HepG2 (cell line): ENCODE data around the gene PERP. TPM values are rescaled to one million over a fixed set of nuclear protein-coding genes. Genes with fewer than 3 reads are reported as not detected.

Source experiments
- CBX2 ChIP-seq, 2 experiments: fragments of 200-600 bp in 1 of 2; sonication (generic); formaldehyde crosslinking in 1 of 2; IDR thresholded peaks; 2 replicates each; pipeline versions ENCODE4 v1.7.0 to v1.8.1; 2018 to 2022; ENCODE audit warnings: low read depth in 2 of 2, low read length in 1 of 2, mild to moderate bottlenecking in 1 of 2, missing genetic modification reagents in 1 of 2
- ELF1 ChIP-seq: sonication (generic); formaldehyde crosslinking; IDR thresholded peaks from 2 replicates; pipeline ENCODE4 v1.4.0; 2020; ENCODE audit warnings: missing genetic modification reagents
- ELF3 ChIP-seq: IDR thresholded peaks from 2 replicates; pipeline ENCODE4 v1.6.1; 2016; ENCODE audit warnings: missing genetic modification reagents, missing compliant biosample characterization
- ESRRA ChIP-seq: sonication (generic); formaldehyde crosslinking; IDR thresholded peaks from 2 replicates; pipeline ENCODE4 v1.5.1; 2020; ENCODE audit warnings: mild to moderate bottlenecking, low read depth, missing genetic modification reagents
- GATAD2A ChIP-seq: IDR thresholded peaks from 2 replicates; pipeline ENCODE4 v1.6.1; 2016
- HNF4A ChIP-seq: sonication (generic); formaldehyde crosslinking; IDR thresholded peaks from 2 replicates; pipeline ENCODE4 v1.4.0; 2020; ENCODE audit warnings: missing genetic modification reagents
- KLF16 ChIP-seq, 2 experiments: sonication (generic) in 1 of 2; formaldehyde crosslinking in 1 of 2; IDR thresholded peaks; 2 replicates each; pipeline versions ENCODE4 v1.6.1 to v1.8.0; 2016 to 2023; ENCODE audit warnings: missing genetic modification reagents in 2 of 2, missing compliant biosample characterization in 1 of 2
- KLF6 ChIP-seq: IDR thresholded peaks from 2 replicates; pipeline ENCODE4 v1.8.0; 2016; ENCODE audit warnings: missing biosample characterization, missing genetic modification reagents
- MAFF ChIP-seq: IDR thresholded peaks from 2 replicates; pipeline ENCODE4 v1.6.1; 2011; ENCODE audit warnings: low read depth, low read length, improper control_type of control experiment
- MED1 ChIP-seq: sonication (generic); formaldehyde crosslinking; IDR thresholded peaks from 2 replicates; pipeline ENCODE4 v1.4.0; 2020; ENCODE audit warnings: missing genetic modification reagents
- MED13 ChIP-seq: sonication (generic); formaldehyde crosslinking; IDR thresholded peaks from 2 replicates; pipeline ENCODE4 v1.5.0; 2020; ENCODE audit warnings: missing genetic modification reagents
- MIER2 ChIP-seq: IDR thresholded peaks from 2 replicates; pipeline ENCODE4 v1.6.1; 2016; ENCODE audit warnings: missing biosample characterization, missing genetic modification reagents
- POLR2A ChIP-seq, 2 experiments: IDR thresholded peaks; 2 replicates each; pipeline ENCODE4 v1.6.1; 2011; ENCODE audit warnings: low read depth in 2 of 2, low read length in 2 of 2, mild to moderate bottlenecking in 1 of 2, moderate library complexity in 1 of 2; ENCODE audit not compliant: insufficient read depth in 1 of 2
- PPARG ChIP-seq: conservative IDR thresholded peaks from 2 replicates; pipeline ENCODE4 v1.6.1; 2016; ENCODE audit warnings: missing biosample characterization, missing genetic modification reagents
- RAD51 ChIP-seq: fragments of 450-650 bp; IDR thresholded peaks from 2 replicates; pipeline ENCODE4 v1.6.1; 2016; ENCODE audit warnings: borderline replicate concordance
- RELA ChIP-seq: sonication (generic); formaldehyde crosslinking; IDR thresholded peaks from 2 replicates; pipeline ENCODE4 v1.4.0; 2020; ENCODE audit warnings: missing genetic modification reagents
- SAP130 ChIP-seq: IDR thresholded peaks from 2 replicates; pipeline ENCODE4 v1.6.1; 2016; ENCODE audit warnings: low read depth
- SMAD3 ChIP-seq: sonication (generic); formaldehyde crosslinking; IDR thresholded peaks from 2 replicates; pipeline ENCODE4 v1.4.0; 2020; ENCODE audit warnings: missing genetic modification reagents
- SMC3 ChIP-seq: IDR thresholded peaks from 2 replicates; pipeline ENCODE4 v1.6.1; 2011; ENCODE audit warnings: low read length, improper control_type of control experiment
- YEATS2 ChIP-seq: sonication (generic); formaldehyde crosslinking; IDR thresholded peaks from 2 replicates; pipeline ENCODE4 v1.4.0; 2020; ENCODE audit warnings: missing genetic modification reagents, borderline replicate concordance
- YEATS4 ChIP-seq: sonication (generic); formaldehyde crosslinking; IDR thresholded peaks from 2 replicates; pipeline ENCODE4 v1.4.0; 2020; ENCODE audit warnings: missing genetic modification reagents, borderline replicate concordance
- ZBTB3 ChIP-seq: sonication (generic); formaldehyde crosslinking; IDR thresholded peaks from 2 replicates; pipeline ENCODE4 v1.4.0; 2020; ENCODE audit warnings: low read depth, mild to moderate bottlenecking, moderate library complexity, missing genetic modification reagents, borderline replicate concordance
- ZFP1 ChIP-seq: IDR thresholded peaks from 2 replicates; pipeline ENCODE4 v1.6.1; 2016
- ZNF205 ChIP-seq: IDR thresholded peaks from 2 replicates; pipeline ENCODE4 v1.6.1; 2018; ENCODE audit warnings: missing biosample characterization, missing genetic modification reagents
- ZNF333 ChIP-seq: sonication (generic); formaldehyde crosslinking; IDR thresholded peaks from 2 replicates; pipeline ENCODE4 v1.4.0; 2020; ENCODE audit warnings: mild to moderate bottlenecking, missing genetic modification reagents, borderline replicate concordance
- ZNF430 ChIP-seq: sonication (generic); formaldehyde crosslinking; IDR thresholded peaks from 2 replicates; pipeline ENCODE4 v1.9.0; 2021; ENCODE audit warnings: mild to moderate bottlenecking, missing genetic modification reagents
- ZNF558 ChIP-seq: sonication (generic); formaldehyde crosslinking; IDR thresholded peaks from 2 replicates; pipeline ENCODE4 v1.9.0; 2022; ENCODE audit warnings: mild to moderate bottlenecking, missing genetic modification reagents, borderline replicate concordance
- ZNF788 ChIP-seq: sonication (generic); formaldehyde crosslinking; IDR thresholded peaks from 2 replicates; pipeline ENCODE4 v1.5.0; 2020; ENCODE audit warnings: mild to moderate bottlenecking, missing genetic modification reagents, borderline replicate concordance
- ZNF879 ChIP-seq: sonication (generic); formaldehyde crosslinking; IDR thresholded peaks from 2 replicates; pipeline ENCODE4 v1.8.1; 2023; ENCODE audit warnings: missing genetic modification reagents
- polyA plus RNA-seq, 8 experiments: library from polyadenylated mRNA; depleted of rRNA in 3 of 8; stranded (reverse) in 7 of 8; unstranded in 1 of 8; fragments of >200 nt; fragmentation: Illumina TruSeq in 4 of 8; extraction: Trizol in 4 of 8; gene quantifications; 2 replicates each; pipeline versions ENCODE4 v1.2.1 to v1.2.3, GENCODE V29; 2011 to 2016; ENCODE audit warnings: low read depth in 4 of 8, missing spikeins in 1 of 8, mixed read lengths in 1 of 8; ENCODE audit not compliant: insufficient read depth in 1 of 8
- total RNA-seq, 5 experiments: library from RNA; depleted of rRNA; stranded (reverse); fragments of >200 nt; fragmentation: Illumina TruSeq; extraction: Trizol; gene quantifications; 2 replicates each; pipeline ENCODE4 v1.2.3, GENCODE V29; 2016; ENCODE audit warnings: low read depth in 1 of 5
- TF ChIP-seq, protein P1 (sequence below): IDR thresholded peaks from 2 replicates; pipeline ENCODE4 v1.6.1; 2016; ENCODE audit warnings: mild to moderate bottlenecking, missing biosample characterization, missing genetic modification reagents
- TF ChIP-seq, protein P2 (sequence below): sonication (generic); formaldehyde crosslinking; IDR thresholded peaks from 2 replicates; pipeline ENCODE4 v1.8.1; 2023; ENCODE audit warnings: mild to moderate bottlenecking, missing genetic modification reagents
- TF ChIP-seq, protein P3 (sequence below): sonication (generic); formaldehyde crosslinking; IDR thresholded peaks from 2 replicates; pipeline ENCODE4 v1.4.0; 2020; ENCODE audit warnings: mild to moderate bottlenecking, missing genetic modification reagents

Gene PERP
- total and polyA plus RNA-seq, 2 of the 13 experiments (the other 11 are each of a cell fraction or from before 2014, with no cell fraction given): 26.0 to 53.0 TPM

DNA sequence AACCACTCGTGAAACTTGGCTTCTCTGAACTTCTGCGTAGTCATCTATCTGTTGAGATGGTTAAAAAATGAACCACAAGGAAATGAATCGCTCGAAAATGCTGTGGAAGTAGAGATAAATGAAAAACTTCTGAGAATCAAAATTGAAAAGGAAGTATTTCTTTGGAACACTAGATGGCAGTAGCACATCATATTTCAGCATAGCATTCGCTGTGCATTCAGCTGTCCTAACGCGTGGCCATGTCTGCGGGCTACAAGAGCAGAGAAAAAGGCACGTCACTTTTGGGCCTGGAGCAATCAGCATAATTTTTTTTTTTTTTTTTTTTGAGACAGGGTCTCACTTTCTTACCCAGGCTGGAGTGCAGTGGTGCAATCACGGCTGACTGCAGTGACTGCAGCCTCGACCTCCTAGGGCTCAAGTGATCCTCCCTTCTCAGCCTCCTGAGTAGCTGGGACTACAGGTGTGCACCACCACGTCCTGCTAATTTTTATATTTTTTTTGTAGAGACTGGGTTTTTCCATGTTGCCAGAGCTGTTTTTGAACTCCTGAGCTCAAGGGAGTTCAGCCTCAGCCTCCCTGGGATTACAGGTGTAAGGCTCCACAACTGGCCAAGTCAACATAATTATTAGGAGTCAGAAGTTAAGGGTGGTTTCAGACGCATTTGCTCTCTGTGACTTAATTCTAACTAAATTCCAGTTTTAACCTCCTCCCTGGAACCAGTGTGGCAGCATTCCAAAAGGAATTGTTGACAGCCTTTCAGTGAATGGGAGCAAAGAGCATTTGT is 8.8 kb upstream of the PERP start (continued):
- TF ChIP-seq PPARG (CRISPR knock-in tag) (peak; percentile 24; the same call in 1 of the 2 replicates), SAP130 (peak; percentile 48; the same call in 1 of the 2 replicates), ZFP1 (0 out of 2 replicates have a peak, but pooled peaks have one; percentile 6), RELA (CRISPR knock-in tag) (no peak), CBX2 (IDR thresholded peaks at IDR 0.05; ENCODE audit: low read depth, low read length) (no peak), CBX2 (CRISPR knock-in tag; IDR thresholded peaks at IDR 0.05; ENCODE audit: low read depth) (0 out of 2 replicates have a peak, but pooled peaks have one; percentile 33), MAFF (0 out of 2 replicates have a peak, but pooled peaks have one; percentile 0), MIER2 (0 out of 2 replicates have a peak, but pooled peaks have one; percentile 39), POLR2A (IDR thresholded peaks at IDR 0.05; ENCODE audit: insufficient read depth in 1 of 2, low read depth in 2 of 2, low read length in 2 of 2) (no peak), ZNF788 (CRISPR knock-in tag) (no peak), RAD51 (no peak), KLF6 (0 out of 2 replicates have a peak, but pooled peaks have one; percentile 30), YEATS4 (CRISPR knock-in tag) (no peak), KLF16 (CRISPR knock-in tag; IDR thresholded peaks at IDR 0.05) (no peak), ZNF430 (CRISPR knock-in tag) (no peak), MED1 (CRISPR knock-in tag) (0 out of 2 replicates have a peak, but pooled peaks have one; percentile 10), SMAD3 (CRISPR knock-in tag) (peak; percentile 74; the same call in 1 of the 2 replicates), ELF3 (CRISPR knock-in tag) (peak; percentile 73), ZNF333 (0 out of 2 replicates have a peak, but pooled peaks have one; percentile 17), HNF4A (CRISPR knock-in tag) (peak; percentile 37; the same call in 1 of the 2 replicates), YEATS2 (CRISPR knock-in tag) (0 out of 2 replicates have a peak, but pooled peaks have one; percentile 29), ZNF558 (CRISPR knock-in tag) (no peak), SMC3 (peak; percentile 96), ZNF205 (CRISPR knock-in tag) (no peak), ZBTB3 (CRISPR knock-in tag) (no peak), ELF1 (CRISPR knock-in tag) (0 out of 2 replicates have a peak, but pooled peaks have one; percentile 17), MED13 (CRISPR knock-in tag) (no peak), ZNF879 (no peak), GATAD2A (0 out of 2 replicates have a peak, but pooled peaks have one; percentile 14), ESRRA (CRISPR knock-in tag) (0 out of 2 replicates have a peak, but pooled peaks have one; percentile 18)
- TF ChIP-seq, protein P1, sequence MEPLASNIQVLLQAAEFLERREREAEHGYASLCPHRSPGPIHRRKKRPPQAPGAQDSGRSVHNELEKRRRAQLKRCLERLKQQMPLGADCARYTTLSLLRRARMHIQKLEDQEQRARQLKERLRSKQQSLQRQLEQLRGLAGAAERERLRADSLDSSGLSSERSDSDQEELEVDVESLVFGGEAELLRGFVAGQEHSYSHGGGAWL (CRISPR knock-in tag): 0 out of 2 replicates have a peak, but pooled peaks have one; percentile 31
- TF ChIP-seq, protein P2, sequence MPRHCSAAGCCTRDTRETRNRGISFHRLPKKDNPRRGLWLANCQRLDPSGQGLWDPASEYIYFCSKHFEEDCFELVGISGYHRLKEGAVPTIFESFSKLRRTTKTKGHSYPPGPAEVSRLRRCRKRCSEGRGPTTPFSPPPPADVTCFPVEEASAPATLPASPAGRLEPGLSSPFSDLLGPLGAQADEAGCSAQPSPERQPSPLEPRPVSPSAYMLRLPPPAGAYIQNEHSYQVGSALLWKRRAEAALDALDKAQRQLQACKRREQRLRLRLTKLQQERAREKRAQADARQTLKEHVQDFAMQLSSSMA (CRISPR knock-in tag): peak; percentile 65; the same call in 1 of the 2 replicates
- TF ChIP-seq, protein P3, sequence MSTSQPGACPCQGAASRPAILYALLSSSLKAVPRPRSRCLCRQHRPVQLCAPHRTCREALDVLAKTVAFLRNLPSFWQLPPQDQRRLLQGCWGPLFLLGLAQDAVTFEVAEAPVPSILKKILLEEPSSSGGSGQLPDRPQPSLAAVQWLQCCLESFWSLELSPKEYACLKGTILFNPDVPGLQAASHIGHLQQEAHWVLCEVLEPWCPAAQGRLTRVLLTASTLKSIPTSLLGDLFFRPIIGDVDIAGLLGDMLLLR: no peak
